ENCODE data around the gene KIF5C. TPM values are rescaled to one million over a fixed set of nuclear protein-coding genes. Genes with fewer than 3 reads are reported as not detected.

KIF5C gene
- total RNA-seq, 2 experiments from 2014 or later, result 13.5 to 14.1 TPM

DNA sequence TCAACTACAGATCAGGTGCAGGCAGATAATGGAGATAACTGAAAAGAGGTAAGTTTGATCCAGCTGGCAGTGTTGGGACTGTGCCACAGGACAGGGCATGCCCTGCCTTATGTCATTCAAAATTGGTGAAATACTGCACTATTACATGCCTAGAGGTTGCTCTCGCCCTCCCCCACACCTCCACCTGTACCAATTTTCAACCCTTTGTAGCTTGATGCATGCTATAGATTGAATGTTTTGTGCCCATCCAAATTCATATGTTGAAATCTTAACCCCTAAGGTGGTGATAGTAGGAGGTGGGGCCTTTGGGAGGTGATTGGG is 91.4 kb downstream of the KIF5C start:
- H3K27ac Mint-ChIP-seq, result no peak overlapping the region
- no peak overlapping the region for H3K4me3 Mint-ChIP-seq
- H3K4me1 Mint-ChIP-seq, result peaks cover 4% of the 10 kb centered on the region
- H3K9me3 Mint-ChIP-seq (ENCODE audit: low read depth), result no peaks in the 10 kb centered on the region
- H3K27me3 Mint-ChIP-seq, result no peaks in the 10 kb centered on the region
- intact Hi-C loops (cut with DNase I, micrococcal nuclease), result no loop called here
- ChIA-PET POLR2A (no interaction called here), CTCF (interaction anchor here (1.2 to 1.5 kb wide), 2 partner anchors 39 to 50 kb away, joined by 3 to 4 read pairs; no protein-coding TSS in a partner anchor)
- DNase-seq (no peak), ATAC-seq (no peak)
- peaks cover 2% of the 10 kb centered on the region for H3K36me3 Mint-ChIP-seq (ENCODE audit: low read depth)

DNA sequence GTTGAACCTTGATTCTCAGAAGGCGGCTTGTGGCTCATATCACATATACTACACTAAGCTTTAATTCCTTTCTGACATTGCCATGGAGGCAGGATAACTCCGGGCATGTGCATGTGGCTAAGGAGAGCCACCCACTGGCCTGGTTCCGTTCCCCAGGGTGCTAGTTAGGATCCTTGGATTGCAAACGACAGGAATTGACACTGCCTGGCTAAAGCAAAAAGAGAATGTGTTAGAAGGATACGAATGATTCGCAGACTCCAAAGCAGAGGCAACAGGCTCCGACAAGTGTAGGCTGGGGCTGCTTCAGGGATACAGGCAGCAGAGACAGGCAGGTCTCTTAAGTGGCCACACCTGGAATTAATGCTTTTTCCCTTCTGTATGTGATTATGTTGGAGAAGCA is 92.0 kb downstream of the KIF5C start:
- Mint-ChIP-seq H3K36me3 (ENCODE audit: low read depth) (no peaks in the 10 kb centered on the region), H3K27ac (no peak overlapping the region), H3K4me1 (peaks cover 7% of the 10 kb centered on the region), H3K4me3 (no peak overlapping the region), H3K9me3 (ENCODE audit: low read depth) (no peaks in the 10 kb centered on the region), H3K27me3 (no peaks in the 10 kb centered on the region)
- ChIA-PET CTCF (interaction anchor here (1.2 kb wide), 1 partner anchor 40 kb away, joined by 3 read pairs; no protein-coding TSS in a partner anchor), POLR2A (no interaction called here)
- intact Hi-C loops (cut with DNase I, micrococcal nuclease), result no loop called here
- ATAC-seq (no peak), DNase-seq (no peak)

DNA sequence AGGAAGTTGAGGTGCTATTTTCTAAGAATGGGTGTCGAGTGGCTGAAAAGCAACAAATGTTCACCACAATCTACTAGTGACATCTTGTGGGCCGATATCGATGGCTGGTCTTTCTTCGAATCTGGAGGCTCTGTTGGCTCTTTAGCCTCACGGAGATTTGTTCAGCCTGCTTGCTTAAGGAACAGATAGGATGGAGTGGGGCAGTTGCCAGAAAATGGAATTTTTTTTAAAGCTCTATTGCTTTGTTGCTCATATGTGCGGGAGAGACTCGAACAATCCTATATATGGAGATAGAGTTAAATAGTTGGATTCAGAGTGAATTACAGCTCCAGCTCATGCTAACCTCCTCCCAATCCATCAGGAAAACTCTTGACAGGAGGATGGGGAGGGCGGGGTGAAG is 92.6 kb downstream of the KIF5C start:
- H3K4me3 Mint-ChIP-seq, result no peak overlapping the region
- H3K4me1 Mint-ChIP-seq, result peaks cover 7% of the 10 kb centered on the region
- intact Hi-C loops (cut with DNase I, micrococcal nuclease), result no loop called here
- no peaks in the 10 kb centered on the region for H3K27me3 Mint-ChIP-seq
- CTCF ChIA-PET, result no interaction called here
- no peak for ATAC-seq
- POLR2A ChIA-PET, result no interaction called here
- no peaks in the 10 kb centered on the region for H3K9me3 Mint-ChIP-seq (ENCODE audit: low read depth)
- no peak for DNase-seq
- no peak overlapping the region for H3K27ac Mint-ChIP-seq
- no peaks in the 10 kb centered on the region for H3K36me3 Mint-ChIP-seq (ENCODE audit: low read depth)

GRCh38 chr2:148968301-148968700 is 93.3 kb downstream of the KIF5C start:
- Mint-ChIP-seq H3K4me3 (no peak overlapping the region), H3K4me1 (peaks cover 7% of the 10 kb centered on the region), H3K27ac (no peak overlapping the region), H3K9me3 (ENCODE audit: low read depth) (no peaks in the 10 kb centered on the region), H3K36me3 (ENCODE audit: low read depth) (no peaks in the 10 kb centered on the region), H3K27me3 (no peaks in the 10 kb centered on the region)
- ChIA-PET CTCF (no interaction called here), POLR2A (no interaction called here)
- intact Hi-C loops (cut with DNase I, micrococcal nuclease), result no loop called here
- no peak for DNase-seq
- no peak for ATAC-seq

- DNase-seq (no peak), ATAC-seq (no peak)
- H3K4me1 Mint-ChIP-seq, result peaks cover 7% of the 10 kb centered on the region
- intact Hi-C loops (cut with DNase I, micrococcal nuclease), result no loop called here
- H3K27me3 Mint-ChIP-seq, result no peaks in the 10 kb centered on the region
- no peak overlapping the region for H3K4me3 Mint-ChIP-seq
- H3K9me3 Mint-ChIP-seq (ENCODE audit: low read depth), result no peaks in the 10 kb centered on the region
- ChIA-PET POLR2A (no interaction called here), CTCF (no interaction called here)
- H3K36me3 Mint-ChIP-seq (ENCODE audit: low read depth), result no peaks in the 10 kb centered on the region
- H3K27ac Mint-ChIP-seq, result no peak overlapping the region
Measured at GRCh38 chr2:148968776-148969319, 93.8 kb downstream of the KIF5C start.

- CTCF ChIA-PET, result interaction anchor here (1.0 kb wide), 1 partner anchor 1096 kb away, joined by 3 read pairs; no protein-coding TSS in a partner anchor
Measured at GRCh38 chr2:148969659-148970061, 94.6 kb downstream of the KIF5C start.

DNA sequence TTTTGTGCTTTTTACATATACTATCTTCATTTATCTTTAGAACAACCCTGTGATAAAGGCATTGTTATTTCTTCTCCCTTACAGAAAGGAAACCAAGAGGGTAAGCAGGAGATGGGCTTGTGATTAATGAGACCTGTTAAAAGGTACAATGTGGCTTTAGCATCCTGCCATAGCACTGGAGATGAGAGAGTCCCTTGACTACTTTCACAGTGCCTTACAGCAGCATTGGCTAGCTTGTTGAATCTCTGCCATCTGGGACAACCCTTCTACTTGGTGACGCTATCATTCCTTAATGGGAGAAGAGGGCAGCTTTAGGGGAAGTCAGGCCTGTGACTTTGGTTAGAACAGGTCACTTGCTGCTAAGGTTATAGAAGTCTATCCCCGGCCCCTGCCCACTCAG is 95.4 kb downstream of the KIF5C start:
- CTCF ChIA-PET, result interaction anchor here (0.5 to 1.0 kb wide), 2 partner anchors 44 to 1096 kb away, joined by 3 read pairs; no protein-coding TSS in a partner anchor
- no peaks in the 10 kb centered on the region for H3K9me3 Mint-ChIP-seq (ENCODE audit: low read depth)
- POLR2A ChIA-PET, result no interaction called here
- intact Hi-C loops (cut with DNase I, micrococcal nuclease), result no loop called here
- H3K27ac Mint-ChIP-seq, result no peak overlapping the region
- H3K4me1 Mint-ChIP-seq, result peaks cover 7% of the 10 kb centered on the region
- DNase-seq, result no peak
- no peaks in the 10 kb centered on the region for H3K36me3 Mint-ChIP-seq (ENCODE audit: low read depth)
- no peak for ATAC-seq
- H3K27me3 Mint-ChIP-seq, result no peaks in the 10 kb centered on the region
- H3K4me3 Mint-ChIP-seq, result no peak overlapping the region

More at GRCh38 chr2:148969659-148970061, 94.6 kb downstream of the KIF5C start:
- Mint-ChIP-seq H3K36me3 (ENCODE audit: low read depth) (no peaks in the 10 kb centered on the region), H3K4me3 (no peak overlapping the region), H3K27ac (no peak overlapping the region), H3K4me1 (peaks cover 7% of the 10 kb centered on the region), H3K27me3 (no peaks in the 10 kb centered on the region), H3K9me3 (ENCODE audit: low read depth) (no peaks in the 10 kb centered on the region)
- ATAC-seq (no peak), DNase-seq (no peak)
- POLR2A ChIA-PET, result no interaction called here
- intact Hi-C loops (cut with DNase I, micrococcal nuclease), result no loop called here

- POLR2A ChIA-PET, result no interaction called here
Measured at GRCh38 chr2:148971547-148971946, 96.5 kb downstream of the KIF5C start.

DNA sequence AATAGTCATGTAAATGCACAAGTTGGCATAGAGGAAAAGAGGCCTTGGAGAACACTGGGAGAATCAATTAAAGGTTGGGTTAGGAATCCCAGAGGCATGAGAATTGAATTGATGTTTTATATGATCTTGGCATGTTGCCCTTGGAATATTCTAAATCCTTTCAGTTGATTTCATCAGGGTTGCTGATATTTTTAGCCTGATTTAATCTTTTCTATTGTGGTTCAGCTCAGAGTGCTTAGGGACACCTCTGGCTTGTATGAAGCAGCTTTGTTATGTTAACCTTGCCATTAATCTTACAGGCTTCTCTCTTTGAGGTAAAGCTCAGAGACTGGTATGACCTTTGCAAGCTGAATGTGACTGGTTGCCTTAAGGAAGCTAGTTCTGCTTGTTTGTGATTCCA is 99.1 kb downstream of the KIF5C start:
- H3K36me3 Mint-ChIP-seq (ENCODE audit: low read depth), result no peaks in the 10 kb centered on the region
- no peaks in the 10 kb centered on the region for H3K9me3 Mint-ChIP-seq (ENCODE audit: low read depth)
- ATAC-seq (no peak), DNase-seq (no peak)
- H3K4me1 Mint-ChIP-seq, result peaks cover 7% of the 10 kb centered on the region
- ChIA-PET CTCF (interaction anchor here (0.7 kb wide), 2 partner anchors 43 to 60 kb away, joined by 3 read pairs; no protein-coding TSS in a partner anchor), POLR2A (no interaction called here)
- H3K27ac Mint-ChIP-seq, result no peak overlapping the region
- H3K27me3 Mint-ChIP-seq, result no peaks in the 10 kb centered on the region
- H3K4me3 Mint-ChIP-seq, result no peak overlapping the region
- intact Hi-C loops (cut with DNase I, micrococcal nuclease), result no loop called here

More at GRCh38 chr2:148971547-148971946, 96.5 kb downstream of the KIF5C start:
- Mint-ChIP-seq H3K4me3 (no peak overlapping the region), H3K36me3 (ENCODE audit: low read depth) (no peaks in the 10 kb centered on the region), H3K27ac (no peak overlapping the region), H3K9me3 (ENCODE audit: low read depth) (no peaks in the 10 kb centered on the region), H3K4me1 (peaks cover 7% of the 10 kb centered on the region), H3K27me3 (no peaks in the 10 kb centered on the region)
- intact Hi-C loops (cut with DNase I, micrococcal nuclease), result no loop called here
- ATAC-seq, result no peak
- CTCF ChIA-PET, result no interaction called here
- no peak for DNase-seq

DNA sequence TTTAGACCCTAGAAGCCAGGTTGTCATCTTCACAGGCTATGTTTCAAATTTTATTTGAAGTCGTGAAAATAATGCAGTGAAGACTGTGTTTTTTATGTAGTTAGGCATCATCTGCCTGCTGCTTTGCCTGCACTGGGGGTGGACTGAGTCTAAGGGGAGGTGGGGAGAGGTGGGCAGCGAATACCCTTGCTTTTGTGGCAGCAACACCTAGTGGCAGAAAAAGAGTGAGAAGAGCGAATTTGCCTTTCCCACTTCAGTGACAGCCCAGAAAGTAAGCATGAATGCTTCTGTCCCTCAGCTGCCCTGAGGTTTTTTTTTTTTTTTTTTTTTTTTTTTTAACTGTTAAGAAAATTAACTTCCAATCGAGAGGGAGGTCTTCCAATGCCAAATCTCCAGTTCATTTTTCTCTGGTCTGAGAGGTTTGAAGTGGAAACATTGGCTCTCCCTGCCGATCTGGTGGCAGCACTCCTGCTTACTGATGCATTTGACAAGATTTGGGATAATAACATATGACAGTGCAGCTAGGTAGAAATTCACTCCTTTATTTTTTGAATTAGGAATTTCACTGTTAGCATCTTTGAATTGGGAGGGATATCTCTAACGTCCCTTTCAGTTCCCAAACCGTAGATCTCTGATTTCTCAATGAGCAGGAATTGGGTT is 103.1 kb downstream of the KIF5C start:
- no peaks in the 10 kb centered on the region for H3K4me1 Mint-ChIP-seq
- DNase-seq (no peak), ATAC-seq (no peak)
- POLR2A ChIA-PET, result no interaction called here
- no peaks in the 10 kb centered on the region for H3K27me3 Mint-ChIP-seq
- peaks cover 6% of the 10 kb centered on the region for H3K36me3 Mint-ChIP-seq (ENCODE audit: low read depth)
- no peak overlapping the region for H3K27ac Mint-ChIP-seq
- intact Hi-C loops (cut with DNase I, micrococcal nuclease), result no loop called here
- H3K9me3 Mint-ChIP-seq (ENCODE audit: low read depth), result no peaks in the 10 kb centered on the region
- CTCF ChIA-PET, result no interaction called here
- H3K4me3 Mint-ChIP-seq, result no peak overlapping the region

DNA sequence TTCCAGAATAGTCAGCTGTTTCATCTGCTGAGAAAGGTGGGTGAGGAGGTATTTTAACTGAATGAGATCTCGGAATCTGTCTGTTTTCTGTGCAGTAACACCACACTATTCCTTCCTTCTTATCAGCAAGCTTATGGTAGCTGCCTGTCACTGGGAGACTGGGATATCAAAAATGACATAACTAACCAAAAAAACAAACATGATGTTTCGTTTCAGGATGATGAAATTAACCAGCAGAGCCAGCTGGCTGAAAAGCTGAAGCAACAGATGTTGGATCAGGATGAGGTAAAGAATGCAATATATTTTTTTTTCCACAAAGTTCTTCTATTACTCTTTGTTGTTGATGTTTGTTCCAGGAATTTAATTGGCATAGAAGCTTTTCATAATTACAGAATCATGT is 103.7 kb downstream of the KIF5C start:
- POLR2A ChIA-PET, result no interaction called here
- CTCF ChIA-PET, result no interaction called here

GRCh38 chr2:148979164-148979918 is 104.3 kb downstream of the KIF5C start:
- ChIA-PET CTCF (no interaction called here), POLR2A (no interaction called here)
- Mint-ChIP-seq H3K4me1 (no peaks in the 10 kb centered on the region), H3K4me3 (no peak overlapping the region), H3K27me3 (no peaks in the 10 kb centered on the region), H3K27ac (no peak overlapping the region), H3K9me3 (ENCODE audit: low read depth) (no peaks in the 10 kb centered on the region), H3K36me3 (ENCODE audit: low read depth) (peaks cover 12% of the 10 kb centered on the region)
- intact Hi-C loops (cut with DNase I, micrococcal nuclease), result no loop called here
- DNase-seq (no peak), ATAC-seq (no peak)

More for the DNA sequence above, 103.7 kb downstream of the KIF5C start:
- no peaks in the 10 kb centered on the region for H3K4me1 Mint-ChIP-seq
- no peak overlapping the region for H3K27ac Mint-ChIP-seq
- H3K9me3 Mint-ChIP-seq (ENCODE audit: low read depth), result no peaks in the 10 kb centered on the region
- intact Hi-C loops (cut with DNase I, micrococcal nuclease), result no loop called here
- no peaks in the 10 kb centered on the region for H3K27me3 Mint-ChIP-seq
- H3K4me3 Mint-ChIP-seq, result no peak overlapping the region
- ATAC-seq, result no peak
- peaks cover 10% of the 10 kb centered on the region for H3K36me3 Mint-ChIP-seq (ENCODE audit: low read depth)
- no peak for DNase-seq
